Kidney capillary endothelial cell (primary cell): ENCODE results near the gene CENPM.

ENCODE experiments used
- DNase-seq: peaks from one replicate; pipeline ENCODE4 v3.0.0-alpha.2; 2018; ENCODE audit warnings: low spot score

CENPM gene

GRCh38 chr22:41898645-41899044 is 48.3 kb downstream of the CENPM start:
- no peak for DNase-seq

GRCh38 chr22:41893591-41894375 is 53.2 kb downstream of the CENPM start:
- DNase-seq = no peak

- DNase-seq = no peak
Observed at GRCh38 chr22:41892721-41893120, 54.2 kb downstream of the CENPM start.

GRCh38 chr22:41891407-41891806 is 55.5 kb downstream of the CENPM start:
- no peak for DNase-seq
